Liver (tissue), 9 donors: Measurements from ENCODE around the gene KIR3DL3. TPM values are rescaled to one million over a fixed set of nuclear protein-coding genes. Genes with fewer than 3 reads are reported as not detected.
"Not testable (repeated sequence)": the region's sequence is repeated elsewhere in the genome, so short reads cannot be mapped to it uniquely, and the experiment has no call there.

Source experiments
- DNase-seq: peaks from one replicate; pipeline ENCODE4 v3.0.0-alpha.2; 2017; ENCODE audit warnings: low spot score
- H3K27ac ChIP-seq, 2 donors: one replicate each; pipeline ENCODE4 v1.7.0; 2013; ENCODE audit warnings: inconsistent platforms in 2 of 2, low read length in 2 of 2, control low read depth in 1 of 2, low read depth in 1 of 2, mild to moderate bottlenecking in 1 of 2
- H3K27me3 ChIP-seq, 4 donors: one replicate each; pipeline versions ENCODE4 v1.6.1 to v1.7.0; 2013; ENCODE audit warnings: low read length in 3 of 4, inconsistent platforms in 1 of 4, mild to moderate bottlenecking in 1 of 4, moderate library complexity in 1 of 4; ENCODE audit not compliant: control insufficient read depth in 4 of 4, insufficient read depth in 4 of 4
- H3K36me3 ChIP-seq, 4 donors: one replicate each; pipeline versions ENCODE4 v1.6.1 to v1.7.0; 2013; ENCODE audit warnings: low read length in 3 of 4, mild to moderate bottlenecking in 3 of 4, low read depth in 1 of 4, moderate library complexity in 1 of 4; ENCODE audit not compliant: control insufficient read depth in 4 of 4, insufficient read depth in 3 of 4
- H3K4me1 ChIP-seq, 4 donors: one replicate each; pipeline versions ENCODE4 v1.6.1 to v1.7.0; 2013; ENCODE audit warnings: low read length in 3 of 4, mild to moderate bottlenecking in 3 of 4, moderate library complexity in 1 of 4; ENCODE audit not compliant: control insufficient read depth in 4 of 4, insufficient read depth in 4 of 4
- H3K4me3 ChIP-seq, 3 donors: one replicate each; pipeline versions ENCODE4 v1.6.1 to v1.7.0; 2013; ENCODE audit warnings: low read length in 3 of 3, control low read depth in 1 of 3, low read depth in 1 of 3, mild to moderate bottlenecking in 1 of 3
- H3K9ac ChIP-seq, 2 donors: one replicate each; pipeline ENCODE4 v1.7.0; 2013; ENCODE audit warnings: low read length in 2 of 2, mild to moderate bottlenecking in 2 of 2, moderate library complexity in 2 of 2, control low read depth in 1 of 2, low read depth in 1 of 2
- H3K9me3 ChIP-seq, 4 donors: one replicate each; pipeline versions ENCODE4 v1.6.1 to v1.7.0; 2013; ENCODE audit warnings: low read length in 3 of 4; ENCODE audit not compliant: control insufficient read depth in 4 of 4
- WGBS: extraction: QIAGEN DNeasy Blood & Tissue Kit; methylation state at CpG from one replicate; pipeline ENCODE4 v1.1.7; 2013; 5-methylcytosine and 5-hydroxymethylcytosine counted together
- polyA plus RNA-seq, 2 donors: library from polyadenylated mRNA; stranded (reverse) in 1 of 2; unstranded in 1 of 2; fragments of 200-250 nt in 1 of 2; fragments of >200 nt in 1 of 2; fragmentation: Nextera tagmentation in 1 of 2; extraction: Ambion mirVana in 1 of 2; gene quantifications; one replicate each; pipeline versions ENCODE4 v1.2.1 to v1.2.3, GENCODE V29; 2013 to 2015
- total RNA-seq, 2 donors: library from RNA; depleted of rRNA; stranded (reverse); fragments of >200 nt; gene quantifications; one replicate each; pipeline ENCODE4 v1.2.3, GENCODE V29; 2014
- donor health status: healthy.
- donor health status: healthy.
- donor health status: healthy.
- donor health status: healthy.
- donor health status: healthy.

The KIR3DL3 gene
- total and polyA plus RNA-seq, 4 donors = 0.05 TPM; not detected in 3

DNA sequence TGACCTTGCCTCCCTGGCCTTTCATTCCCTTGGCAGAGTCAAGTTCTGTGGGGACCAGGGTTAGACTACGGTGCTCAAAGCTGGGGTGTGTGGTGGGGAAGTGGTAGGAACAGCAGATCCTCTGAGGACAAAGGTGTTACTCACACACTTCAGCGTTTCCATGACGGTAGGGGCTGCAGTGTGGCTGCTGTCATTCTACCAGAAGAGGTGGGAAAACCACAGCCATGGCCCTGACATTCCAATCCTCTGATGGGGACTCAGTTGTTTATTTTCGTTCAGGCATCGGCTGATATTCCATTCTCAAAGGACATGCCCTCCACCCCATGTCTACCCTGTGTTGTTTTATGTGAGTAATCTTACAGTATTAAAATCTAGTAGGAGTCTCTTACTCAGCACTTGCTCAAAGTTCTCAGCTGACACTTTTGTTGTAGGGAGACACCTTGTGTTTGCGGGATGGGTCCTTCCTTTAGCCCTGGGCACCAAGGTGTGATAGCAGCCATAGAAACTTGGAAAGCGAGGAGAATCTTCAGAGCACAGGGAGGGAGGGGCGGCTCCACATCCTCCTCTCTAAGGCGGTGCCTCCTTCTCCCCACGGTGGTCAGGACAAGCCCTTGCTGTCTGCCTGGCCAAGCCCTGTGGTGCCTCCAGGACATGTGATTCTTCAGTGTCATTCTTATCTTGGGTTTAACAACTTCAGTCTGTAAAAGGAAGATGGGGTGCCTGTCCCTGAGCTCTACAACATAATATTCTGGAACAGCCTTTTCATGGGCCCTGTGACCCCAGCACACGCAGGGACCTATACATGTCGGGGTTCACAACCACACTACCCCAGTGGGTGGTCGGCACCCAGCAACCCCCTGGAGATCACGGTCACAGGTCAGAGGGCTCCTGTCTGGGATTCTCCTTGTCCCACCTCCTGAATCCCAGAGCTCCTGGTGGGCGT, 47.0 kb downstream of the KIR3DL3 start:
- not testable (repeated sequence) for H3K27ac ChIP-seq, H3K4me1 ChIP-seq, H3K27me3 ChIP-seq, H3K36me3 ChIP-seq, H3K9me3 ChIP-seq, DNase-seq, H3K4me3 ChIP-seq, H3K9ac ChIP-seq
- WGBS = 71% methylated on average over 14 of the region's 15 CpGs

DNA sequence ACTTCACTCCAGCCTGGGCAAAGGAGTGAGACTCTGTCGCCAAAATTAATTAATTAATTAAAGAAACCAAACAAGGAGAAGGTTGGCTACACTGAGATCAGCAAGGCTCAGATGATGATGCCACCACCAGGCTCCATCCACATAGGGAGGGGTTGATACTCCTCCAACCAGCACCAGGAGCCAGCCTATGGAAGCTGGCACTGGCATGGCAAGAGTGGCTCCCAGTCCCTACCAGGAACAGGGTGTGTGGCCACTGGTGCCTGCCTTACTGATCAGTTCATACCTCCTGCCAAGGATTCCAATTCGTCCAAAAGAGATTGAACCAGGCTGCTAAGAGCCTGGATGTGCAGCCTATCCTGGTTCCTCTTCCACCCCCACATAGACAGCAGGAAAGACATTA, 48.4 kb downstream of the KIR3DL3 start:
- not testable (repeated sequence) for H3K4me1 ChIP-seq, H3K9ac ChIP-seq
- 35% methylated on average over 2 of the region's 2 CpGs for WGBS

DNA sequence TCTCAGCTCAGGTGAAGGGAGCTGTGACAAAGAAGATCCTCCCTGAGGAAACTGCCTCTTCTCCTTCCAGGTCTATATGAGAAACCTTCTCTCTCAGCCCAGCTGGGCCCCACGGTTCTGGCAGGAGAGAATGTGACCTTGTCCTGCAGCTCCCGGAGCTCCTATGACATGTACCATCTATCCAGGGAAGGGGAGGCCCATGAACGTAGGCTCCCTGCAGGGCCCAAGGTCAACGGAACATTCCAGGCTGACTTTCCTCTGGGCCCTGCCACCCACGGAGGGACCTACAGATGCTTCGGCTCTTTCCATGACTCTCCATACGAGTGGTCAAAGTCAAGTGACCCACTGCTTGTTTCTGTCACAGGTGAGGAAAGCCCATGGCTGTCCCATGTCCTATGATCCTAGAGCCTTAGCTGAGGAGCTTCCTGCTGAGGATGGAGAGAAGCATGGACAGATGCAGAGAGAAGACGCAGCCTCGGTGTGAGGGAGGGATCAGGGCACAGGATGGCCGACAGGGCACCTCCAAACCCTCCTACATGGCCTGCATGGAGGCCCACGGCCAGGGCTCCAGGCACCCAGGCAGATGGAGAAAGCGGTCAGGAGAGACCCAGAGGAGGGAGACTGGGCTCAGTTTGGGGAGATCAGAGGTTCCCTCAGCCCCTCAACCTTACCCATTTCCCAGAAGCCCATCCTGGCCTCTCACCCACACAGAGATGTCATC, 51.0 kb downstream of the KIR3DL3 start:
- H3K36me3 ChIP-seq, DNase-seq: not testable (repeated sequence)
- WGBS = 68% methylated on average over 12 of the region's 12 CpGs

More for the DNA sequence above, 48.4 kb downstream of the KIR3DL3 start:
- H3K27me3 ChIP-seq, H3K9me3 ChIP-seq, H3K27ac ChIP-seq, H3K4me3 ChIP-seq, DNase-seq, H3K36me3 ChIP-seq: not testable (repeated sequence)

GRCh38 chr19:54775830-54776229, 51.6 kb downstream of the KIR3DL3 start:
- H3K9ac ChIP-seq, DNase-seq, H3K27ac ChIP-seq, H3K36me3 ChIP-seq, H3K27me3 ChIP-seq, H3K4me1 ChIP-seq, H3K9me3 ChIP-seq, H3K4me3 ChIP-seq: not testable (repeated sequence)
- 68% methylated on average over 8 of the region's 8 CpGs for WGBS

More for the DNA sequence above, 51.0 kb downstream of the KIR3DL3 start:
- not testable (repeated sequence) for H3K27ac ChIP-seq, H3K4me1 ChIP-seq, H3K27me3 ChIP-seq, H3K9ac ChIP-seq, H3K4me3 ChIP-seq, H3K9me3 ChIP-seq

- H3K27me3 ChIP-seq, H3K9me3 ChIP-seq, H3K4me1 ChIP-seq, DNase-seq, H3K9ac ChIP-seq, H3K36me3 ChIP-seq, H3K27ac ChIP-seq, H3K4me3 ChIP-seq: not testable (repeated sequence)
- 46% methylated on average over 4 of the region's 4 CpGs for WGBS
Measured at GRCh38 chr19:54777851-54778250, 53.6 kb downstream of the KIR3DL3 start.

DNA sequence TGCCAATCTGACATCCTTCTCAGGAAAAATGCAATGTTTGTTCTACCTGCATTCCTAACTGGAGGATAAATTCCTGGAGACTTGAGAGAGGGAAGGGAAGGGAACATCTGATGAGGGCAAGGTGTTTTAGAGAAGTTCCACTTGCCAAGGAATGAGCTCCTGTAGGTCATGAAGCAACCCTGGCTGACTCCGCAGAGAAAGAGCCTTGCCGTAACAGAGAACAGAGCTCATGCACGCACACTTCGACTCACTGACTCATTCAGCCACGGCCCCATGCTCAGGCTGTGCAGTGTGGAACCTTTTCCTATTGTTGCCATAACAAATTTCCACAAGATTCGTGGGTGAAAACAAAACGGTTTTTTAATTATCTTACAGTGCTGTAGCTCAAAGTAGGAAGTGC, 54.7 kb downstream of the KIR3DL3 start:
- not testable (repeated sequence) for H3K9ac ChIP-seq, H3K9me3 ChIP-seq, H3K4me1 ChIP-seq, H3K36me3 ChIP-seq, DNase-seq, H3K27ac ChIP-seq, H3K27me3 ChIP-seq, H3K4me3 ChIP-seq
- WGBS = 50% methylated on average over 7 of the region's 7 CpGs

GRCh38 chr19:54782916-54783315, 58.7 kb downstream of the KIR3DL3 start:
- not testable (repeated sequence) for H3K9me3 ChIP-seq, H3K27ac ChIP-seq, H3K4me3 ChIP-seq, DNase-seq, H3K27me3 ChIP-seq, H3K9ac ChIP-seq, H3K4me1 ChIP-seq, H3K36me3 ChIP-seq
- WGBS = 63% methylated on average over 4 of the region's 4 CpGs
